SJSA1 (cell line): Measurements from ENCODE around the gene USH2A. TPM values are rescaled to one million over a fixed set of nuclear protein-coding genes. Genes with fewer than 3 reads are reported as not detected.

Experiments used
- DNase-seq, 2 experiments: peaks; one replicate each; pipeline ENCODE4 v3.0.0-alpha.2; 2015 to 2020; ENCODE audit warnings: low spot score in 2 of 2, low read depth in 1 of 2
- H3K27ac ChIP-seq: fragments of 250-450 bp; sonication (Bioruptor Pico); 2 replicates; pipeline ENCODE4 v1.5.1; 2020; ENCODE audit warnings: mild to moderate bottlenecking, moderate library complexity
- H3K27me3 ChIP-seq: fragments of 250-450 bp; sonication (Bioruptor Pico); replicated peaks from 2 replicates; pipeline ENCODE4 v1.5.1; 2020; ENCODE audit warnings: mild to moderate bottlenecking, moderate library complexity
- H3K36me3 ChIP-seq: fragments of 250-450 bp; sonication (Bioruptor Pico); 2 replicates; pipeline ENCODE4 v1.5.1; 2020; ENCODE audit warnings: mild to moderate bottlenecking
- H3K4me1 ChIP-seq: fragments of 250-450 bp; sonication (Bioruptor Pico); replicated peaks from 2 replicates; pipeline ENCODE4 v1.6.1; 2021; ENCODE audit warnings: mild to moderate bottlenecking
- H3K4me3 ChIP-seq: fragments of 250-450 bp; sonication (Bioruptor Pico); 2 replicates; pipeline ENCODE4 v1.5.1; 2020; ENCODE audit warnings: mild to moderate bottlenecking
- H3K9me3 ChIP-seq: fragments of 250-450 bp; sonication (Bioruptor Pico); replicated peaks from 2 replicates; pipeline ENCODE4 v1.5.1; 2020; ENCODE audit warnings: mild to moderate bottlenecking
- total RNA-seq: library from RNA; depleted of rRNA; stranded (reverse); fragments of >200 nt; shearing (Covaris generic); gene quantifications from 2 replicates; pipeline ENCODE4 v1.2.3, GENCODE V29; 2014

USH2A gene
- total RNA-seq, 1 experiment from 2014 or later: not detected

DNA sequence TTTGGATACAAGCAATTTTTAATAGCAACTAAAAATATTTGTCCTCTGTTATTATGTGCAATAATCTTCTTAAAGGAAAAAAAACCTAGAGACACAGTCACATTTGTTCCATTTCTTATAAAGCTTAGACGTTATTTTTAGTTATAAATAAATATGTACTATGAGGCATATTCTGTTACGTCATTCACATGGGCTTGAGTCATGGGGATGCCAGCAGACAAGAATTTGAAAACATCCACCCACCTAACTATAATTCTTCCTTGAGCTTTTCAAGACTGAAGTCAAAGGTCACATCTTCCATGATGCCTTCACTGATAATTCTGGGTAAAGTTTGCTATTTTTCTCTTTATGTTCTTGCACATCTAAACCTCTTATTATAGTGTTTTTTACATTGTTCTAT, 587.3 kb downstream of the USH2A start:
- H3K36me3 ChIP-seq: no peaks in the 10 kb centered on the region
- H3K27me3 ChIP-seq: no peaks in the 10 kb centered on the region
- H3K4me1 ChIP-seq: no peaks in the 10 kb centered on the region
- H3K9me3 ChIP-seq: 0 out of 2 replicates have a peak, but pooled peaks cover 2% of the 10 kb centered on the region
- no peak for DNase-seq
- H3K27ac ChIP-seq: no peak overlapping the region
- no peak overlapping the region for H3K4me3 ChIP-seq

DNA sequence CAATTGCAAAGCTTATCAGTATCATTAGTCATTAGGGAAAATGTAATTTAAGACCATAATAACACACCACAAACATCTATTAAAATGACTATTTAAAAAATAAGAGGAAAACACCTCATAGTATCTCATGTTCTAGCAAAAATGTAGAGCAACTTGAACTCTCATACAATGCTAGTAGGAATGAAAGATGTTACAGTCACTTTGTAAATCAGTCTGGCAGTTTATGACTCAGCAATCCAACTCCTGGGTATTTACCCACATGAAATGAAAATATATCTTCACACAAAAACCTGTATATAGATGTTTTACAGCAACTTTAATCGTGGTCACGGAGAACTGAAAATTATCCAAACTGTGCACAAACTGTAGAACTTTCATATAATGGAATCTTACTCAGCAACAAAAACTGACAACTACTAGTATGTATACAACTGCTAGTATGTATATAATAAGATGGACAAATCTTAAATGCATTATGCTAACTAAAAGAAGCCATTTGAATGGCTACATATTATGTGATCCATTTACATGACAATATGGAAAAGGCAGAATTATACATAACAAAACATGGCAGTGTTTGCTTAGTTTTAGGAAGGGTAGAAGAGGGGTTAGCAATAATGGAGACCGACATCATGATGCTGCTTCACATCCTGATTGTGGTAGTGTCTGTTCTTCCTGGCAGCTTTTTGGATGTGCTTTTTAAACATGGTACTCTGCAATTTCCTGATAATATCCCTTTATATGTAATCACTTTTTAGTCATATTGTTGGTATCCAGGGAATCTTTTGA, 589.1 kb downstream of the USH2A start:
- H3K27me3 ChIP-seq: no peaks in the 10 kb centered on the region
- H3K4me3 ChIP-seq: no peak overlapping the region
- H3K4me1 ChIP-seq: no peaks in the 10 kb centered on the region
- H3K27ac ChIP-seq: no peak overlapping the region
- no peaks in the 10 kb centered on the region for H3K36me3 ChIP-seq
- no peak for DNase-seq
- no peaks in the 10 kb centered on the region for H3K9me3 ChIP-seq

DNA sequence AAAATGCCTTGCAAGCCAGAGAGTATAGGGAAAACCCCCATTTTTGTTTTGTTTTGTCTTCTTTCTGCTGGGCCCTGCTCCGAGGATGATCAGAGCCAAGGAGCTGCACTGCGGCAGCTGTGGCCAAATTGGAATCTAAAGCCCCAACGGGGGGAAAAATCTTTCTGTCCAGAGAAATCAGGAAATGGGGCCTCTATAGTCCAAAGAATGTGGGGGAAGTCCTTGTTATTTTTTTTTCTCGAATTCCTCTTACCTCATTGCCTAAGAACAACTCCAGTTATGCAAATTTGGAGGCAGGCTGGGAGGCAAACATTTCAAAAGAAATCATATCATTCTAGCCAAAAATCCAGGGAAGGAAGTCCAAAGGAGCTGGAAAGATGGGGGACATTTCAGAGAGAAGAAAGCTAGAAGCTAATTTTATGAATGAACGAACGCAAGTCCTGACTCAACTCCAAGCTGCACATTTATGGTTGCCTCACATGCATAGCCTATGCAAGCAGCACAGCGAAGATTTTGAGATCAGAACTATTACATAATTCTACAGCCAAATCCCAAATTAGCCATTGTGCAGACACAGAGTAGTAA, 592.9 kb downstream of the USH2A start:
- Histone ChIP-seq H3K36me3 (no peaks in the 10 kb centered on the region), H3K4me3 (no peak overlapping the region), H3K9me3 (no peaks in the 10 kb centered on the region; the same call in 1 of the 2 replicates), H3K27ac (no peak overlapping the region), H3K27me3 (no peaks in the 10 kb centered on the region), H3K4me1 (no peaks in the 10 kb centered on the region)
- no peak for DNase-seq

DNA sequence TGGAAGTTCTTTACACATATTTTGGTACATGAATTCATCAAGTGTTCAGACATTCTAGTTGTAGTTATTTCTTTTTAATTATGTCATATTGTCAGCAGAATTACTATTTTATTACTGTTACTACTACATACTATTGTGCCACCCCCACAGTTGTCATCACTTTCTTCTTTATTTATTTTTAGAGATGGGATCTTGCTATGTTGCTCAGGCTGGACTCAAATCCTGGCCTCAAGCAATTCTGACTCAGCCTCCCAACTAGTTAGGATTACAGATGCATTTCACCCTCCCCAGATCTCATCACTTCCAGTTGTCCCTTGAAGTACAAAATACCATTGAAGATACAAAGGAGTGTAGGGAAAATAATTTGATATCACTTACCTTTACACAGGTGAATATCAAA, 598.2 kb downstream of the USH2A start:
- no peak for DNase-seq
- no peaks in the 10 kb centered on the region for H3K27me3 ChIP-seq
- H3K4me3 ChIP-seq: no peak overlapping the region
- H3K36me3 ChIP-seq: no peaks in the 10 kb centered on the region
- H3K27ac ChIP-seq: no peak overlapping the region
- no peaks in the 10 kb centered on the region for H3K4me1 ChIP-seq
- H3K9me3 ChIP-seq: no peaks in the 10 kb centered on the region; the same call in 1 of the 2 replicates

DNA sequence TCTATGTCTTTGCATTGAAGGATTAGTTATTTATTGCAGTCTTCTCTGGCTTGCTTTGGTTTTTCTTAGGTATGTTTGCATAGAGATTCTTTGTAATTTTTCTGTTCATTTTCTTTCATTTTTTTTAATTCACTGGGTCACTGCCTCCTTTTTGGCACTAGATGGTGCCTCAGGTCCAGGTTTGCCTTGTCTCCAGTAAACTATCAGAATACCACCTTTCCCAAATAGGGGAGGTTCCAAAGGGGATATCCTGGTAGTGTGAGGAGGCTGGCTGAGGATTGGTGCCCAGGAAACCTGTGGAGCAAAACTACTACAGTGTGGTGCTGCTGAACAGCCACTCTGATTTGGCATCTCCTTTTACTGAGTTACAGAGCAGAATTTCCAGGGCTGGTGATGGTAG, 599.0 kb downstream of the USH2A start:
- no peak for DNase-seq
- no peaks in the 10 kb centered on the region for H3K4me1 ChIP-seq
- no peaks in the 10 kb centered on the region; the same call in 1 of the 2 replicates for H3K9me3 ChIP-seq
- no peaks in the 10 kb centered on the region for H3K27me3 ChIP-seq
- no peaks in the 10 kb centered on the region for H3K36me3 ChIP-seq
- H3K27ac ChIP-seq: no peak overlapping the region
- no peak overlapping the region for H3K4me3 ChIP-seq

DNA sequence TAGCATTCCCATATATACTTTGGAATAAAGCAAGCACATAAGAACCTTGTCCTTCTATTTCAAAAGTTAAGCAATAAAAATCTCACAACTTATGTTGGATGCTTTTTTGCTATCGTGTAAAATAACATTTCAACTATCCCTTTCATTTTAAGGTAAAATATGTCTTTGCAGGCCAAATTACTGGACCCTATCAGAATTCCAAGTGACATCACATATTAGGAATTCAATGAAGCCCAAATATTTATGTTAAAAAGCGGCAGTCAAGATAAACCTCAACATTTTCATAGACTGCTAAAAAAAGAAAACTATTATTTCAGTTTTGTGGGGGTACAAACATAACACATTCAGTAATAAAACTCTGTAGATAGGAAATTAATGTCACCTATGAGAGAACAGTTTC, 604.1 kb downstream of the USH2A start:
- Histone ChIP-seq H3K4me3 (no peak overlapping the region), H3K36me3 (no peaks in the 10 kb centered on the region), H3K27ac (no peak overlapping the region), H3K9me3 (no peaks in the 10 kb centered on the region), H3K4me1 (no peaks in the 10 kb centered on the region), H3K27me3 (no peaks in the 10 kb centered on the region)
- DNase-seq: peak in 1 of 2 experiments; percentile 5

DNA sequence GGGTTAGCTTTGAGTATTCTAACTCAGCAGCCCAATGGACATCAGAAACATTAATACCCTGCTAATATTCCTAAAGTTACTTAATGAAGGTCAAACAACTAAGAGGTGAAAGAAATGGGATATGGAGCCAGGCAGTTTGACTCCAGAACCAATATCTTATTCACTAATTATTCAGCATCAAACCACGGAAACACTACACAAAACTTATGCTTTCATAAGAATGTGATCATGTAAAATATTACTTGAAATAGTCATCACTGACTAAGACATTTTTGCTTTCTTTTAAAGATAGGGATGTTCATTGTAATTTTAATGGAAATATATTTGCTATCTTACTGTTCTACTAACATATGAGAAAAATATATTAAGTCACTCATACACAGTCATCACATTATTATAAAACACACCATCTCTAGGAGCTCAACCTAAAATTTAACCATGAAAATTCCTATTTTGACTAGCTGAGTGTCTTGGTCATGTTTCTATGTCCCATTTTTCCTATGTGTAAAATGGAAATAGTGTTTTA, 615.3 kb downstream of the USH2A start:
- H3K4me1 ChIP-seq: no peaks in the 10 kb centered on the region
- H3K27ac ChIP-seq: no peak overlapping the region
- H3K4me3 ChIP-seq: no peak overlapping the region
- H3K36me3 ChIP-seq: no peaks in the 10 kb centered on the region
- H3K27me3 ChIP-seq: no peaks in the 10 kb centered on the region
- no peaks in the 10 kb centered on the region for H3K9me3 ChIP-seq
- DNase-seq: no peak

DNA sequence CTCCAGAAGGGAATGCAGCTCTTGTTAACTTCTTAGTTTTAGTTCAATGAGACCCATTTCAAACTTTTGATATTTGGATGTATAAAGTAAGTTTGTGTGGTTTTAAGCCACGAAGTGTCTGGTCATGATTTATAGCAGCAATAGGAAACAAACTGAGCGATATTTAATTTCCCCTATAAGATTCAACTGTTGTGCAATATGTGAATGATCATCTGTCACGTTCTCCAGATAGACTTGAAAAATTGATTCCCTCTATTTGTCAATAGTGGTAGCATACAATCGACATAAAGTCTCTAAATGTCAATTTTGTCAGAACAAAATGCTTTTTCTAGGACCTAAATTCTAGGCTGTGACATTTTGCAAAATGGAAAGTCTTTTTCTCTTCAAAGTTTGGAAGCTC, 616.0 kb downstream of the USH2A start:
- H3K4me1 ChIP-seq: no peaks in the 10 kb centered on the region

DNA sequence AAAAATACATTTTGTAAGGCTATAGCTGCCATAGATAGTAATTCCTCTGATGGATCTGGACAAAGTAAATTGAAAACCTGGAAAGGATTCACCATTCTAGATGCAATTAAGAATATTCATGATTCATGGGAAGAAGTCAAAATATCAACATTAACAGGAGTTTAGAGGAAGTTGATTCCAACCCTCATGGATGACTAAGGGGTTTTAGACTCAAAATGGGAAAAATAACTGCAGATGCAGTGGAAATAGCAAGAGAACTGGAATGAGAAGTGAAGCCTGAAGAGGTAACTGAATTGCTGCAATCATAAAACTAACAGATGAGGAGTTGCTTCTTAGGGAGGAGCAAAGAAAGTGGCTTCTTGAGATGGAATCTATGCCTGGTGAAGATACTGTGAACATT, 625.4 kb downstream of the USH2A start:
- Histone ChIP-seq H3K4me1 (no peaks in the 10 kb centered on the region), H3K36me3 (no peaks in the 10 kb centered on the region), H3K9me3 (no peaks in the 10 kb centered on the region), H3K4me3 (no peak overlapping the region), H3K27me3 (no peaks in the 10 kb centered on the region), H3K27ac (no peak overlapping the region)
- no peak for DNase-seq

More for the DNA sequence above, 616.0 kb downstream of the USH2A start:
- Histone ChIP-seq H3K27me3 (no peaks in the 10 kb centered on the region), H3K9me3 (no peaks in the 10 kb centered on the region), H3K4me3 (no peak overlapping the region), H3K27ac (no peak overlapping the region), H3K36me3 (no peaks in the 10 kb centered on the region)
- no peak for DNase-seq

DNA sequence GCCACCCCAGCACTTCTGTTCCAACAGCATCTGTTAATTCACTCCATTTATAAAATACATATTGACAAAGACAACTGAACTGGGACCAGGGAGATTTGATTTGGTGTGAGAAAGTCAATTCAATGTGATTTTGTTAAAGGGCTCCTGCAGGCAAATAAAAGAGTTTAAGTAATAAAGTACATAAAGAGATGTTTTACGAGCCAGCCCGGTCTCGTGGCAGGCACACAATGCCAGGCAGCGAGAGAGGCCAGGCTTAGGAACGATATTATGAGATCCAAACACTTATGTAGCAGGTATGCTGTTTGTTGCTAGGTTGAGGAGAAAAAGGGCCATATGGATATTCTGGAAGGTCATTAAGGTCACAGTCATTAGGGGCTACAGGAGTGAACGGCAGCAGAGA, 629.1 kb downstream of the USH2A start:
- Histone ChIP-seq H3K4me1 (no peaks in the 10 kb centered on the region), H3K4me3 (no peak overlapping the region), H3K27ac (no peak overlapping the region), H3K36me3 (no peaks in the 10 kb centered on the region), H3K27me3 (no peaks in the 10 kb centered on the region), H3K9me3 (no peaks in the 10 kb centered on the region)
- DNase-seq: no peak

DNA sequence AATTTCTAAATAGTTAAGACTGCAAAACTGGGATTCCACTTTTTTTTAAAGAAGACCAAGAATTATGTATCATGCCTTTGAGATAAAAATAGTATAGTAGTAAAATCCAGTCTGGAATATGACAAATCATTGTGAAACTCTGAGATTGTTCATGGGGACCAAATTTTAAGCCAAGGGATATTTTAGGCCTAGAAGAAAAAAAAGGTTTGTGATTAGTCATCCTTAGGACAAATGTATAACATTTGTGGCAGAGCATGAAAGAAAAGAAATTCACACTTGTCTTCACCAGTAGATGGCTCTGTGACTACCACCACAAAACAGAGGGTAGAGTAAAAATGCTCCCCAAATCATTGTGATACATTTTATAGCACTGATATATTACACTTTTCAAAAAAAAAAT, 630.1 kb downstream of the USH2A start:
- Histone ChIP-seq H3K27ac (no peak overlapping the region), H3K4me1 (no peaks in the 10 kb centered on the region), H3K36me3 (no peaks in the 10 kb centered on the region), H3K27me3 (no peaks in the 10 kb centered on the region), H3K9me3 (no peaks in the 10 kb centered on the region), H3K4me3 (no peak overlapping the region)
- peak in 1 of 2 experiments; percentile 3 for DNase-seq

DNA sequence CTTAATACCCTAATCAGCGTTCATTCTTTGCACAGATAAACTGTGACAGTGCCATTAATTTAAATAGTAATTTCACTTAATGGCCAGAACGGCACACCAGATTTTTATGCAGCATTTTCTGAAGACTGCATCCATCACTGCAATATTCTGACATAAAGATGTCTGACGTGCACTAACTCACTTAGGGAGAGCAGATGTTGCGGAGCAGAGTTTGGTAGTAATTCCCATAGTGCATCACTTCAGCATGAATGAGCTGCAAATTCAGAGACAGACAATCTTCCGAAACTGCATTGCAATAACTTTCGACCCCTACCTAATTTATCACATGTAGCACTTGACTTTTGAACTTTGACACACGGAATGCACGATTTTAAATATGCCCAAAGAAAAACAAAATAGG, 630.8 kb downstream of the USH2A start:
- Histone ChIP-seq H3K9me3 (no peaks in the 10 kb centered on the region), H3K27me3 (no peaks in the 10 kb centered on the region), H3K36me3 (no peaks in the 10 kb centered on the region), H3K27ac (no peak overlapping the region), H3K4me1 (no peaks in the 10 kb centered on the region), H3K4me3 (no peak overlapping the region)
- no peak for DNase-seq

DNA sequence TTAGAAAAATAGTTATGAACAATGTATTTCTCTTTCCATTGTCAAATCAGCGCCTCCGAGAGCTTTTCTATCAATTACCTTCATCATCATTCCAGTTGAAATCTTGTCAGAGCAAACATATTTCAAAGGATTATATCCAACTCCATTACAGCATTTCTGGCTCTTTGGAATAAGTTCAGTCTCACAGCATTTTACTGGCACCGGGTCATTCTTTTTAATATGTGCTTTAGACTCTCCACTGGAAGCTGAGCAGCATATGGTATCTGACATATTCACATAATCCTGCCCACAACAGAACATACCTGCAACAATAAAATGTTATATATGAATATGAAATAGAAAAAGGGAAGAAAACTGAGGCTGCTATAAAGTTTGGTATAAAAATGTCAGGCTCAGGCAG, 633.3 kb downstream of the USH2A start:
- no peaks in the 10 kb centered on the region for H3K36me3 ChIP-seq
- no peak for DNase-seq

DNA sequence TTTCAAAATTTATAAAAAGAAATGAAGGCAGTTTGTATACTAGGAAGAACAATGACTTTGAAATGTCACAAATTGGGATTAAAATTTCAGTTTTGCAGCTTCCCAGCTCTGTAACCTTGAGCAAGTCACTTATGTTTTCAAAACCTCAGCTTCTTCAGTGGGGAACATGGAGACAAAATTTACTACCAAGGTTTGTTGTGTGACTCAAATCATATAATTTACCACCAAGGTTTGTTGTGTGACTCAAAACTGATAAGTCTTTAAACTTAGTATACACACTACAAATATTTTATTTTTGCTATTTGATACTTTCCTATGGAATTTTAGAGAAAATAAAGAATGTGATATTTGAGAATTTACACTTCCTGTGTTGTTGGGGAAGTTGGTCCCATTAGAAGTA, 636.3 kb downstream of the USH2A start:
- no peak for DNase-seq
- H3K4me1 ChIP-seq: no peaks in the 10 kb centered on the region
- no peaks in the 10 kb centered on the region; the same call in 1 of the 2 replicates for H3K9me3 ChIP-seq
- no peak overlapping the region for H3K27ac ChIP-seq
- no peak overlapping the region for H3K4me3 ChIP-seq
- no peaks in the 10 kb centered on the region; the same call in 1 of the 2 replicates for H3K27me3 ChIP-seq
- no peaks in the 10 kb centered on the region for H3K36me3 ChIP-seq

More for the DNA sequence above, 633.3 kb downstream of the USH2A start:
- Histone ChIP-seq H3K27me3 (no peaks in the 10 kb centered on the region), H3K4me1 (no peaks in the 10 kb centered on the region), H3K9me3 (no peaks in the 10 kb centered on the region; the same call in 1 of the 2 replicates), H3K4me3 (no peak overlapping the region), H3K27ac (no peak overlapping the region)
